Measurements from ENCODE around the gene AGBL4.
"Not testable (repeated sequence)": the region's sequence is repeated elsewhere in the genome, so short reads cannot be mapped to it uniquely, and the experiment has no call there.

AGBL4 gene

GRCh38 chr1:49306507-49307070, 717.2 kb downstream of the AGBL4 start:
- no peak for DNase-seq (ENCODE audit: low read depth)

- DNase-seq (ENCODE audit: low read depth), result not testable (repeated sequence)
These were observed 721.4 kb downstream of the AGBL4 start for GRCh38 chr1:49302400-49302799.

- no peak for DNase-seq (ENCODE audit: low read depth)
These were observed 725.5 kb downstream of the AGBL4 start for GRCh38 chr1:49298304-49298703.

GRCh38 chr1:49297783-49298182, 726.0 kb downstream of the AGBL4 start:
- no peak for DNase-seq (ENCODE audit: low read depth)

- no peak for DNase-seq (ENCODE audit: low read depth)
These were observed 729.2 kb downstream of the AGBL4 start for GRCh38 chr1:49294539-49294938.

GRCh38 chr1:49293016-49293415, 730.7 kb downstream of the AGBL4 start:
- DNase-seq (ENCODE audit: low read depth), result no peak

- not testable (repeated sequence) for DNase-seq (ENCODE audit: low read depth)
These were observed 766.3 kb downstream of the AGBL4 start for GRCh38 chr1:49257211-49258049.

- DNase-seq (ENCODE audit: low read depth), result no peak
These were observed 770.8 kb downstream of the AGBL4 start for GRCh38 chr1:49252917-49253316.

GRCh38 chr1:49251019-49251784, 772.6 kb downstream of the AGBL4 start:
- no peak for DNase-seq (ENCODE audit: low read depth)

GRCh38 chr1:49240709-49241221, 783.0 kb downstream of the AGBL4 start:
- no peak for DNase-seq (ENCODE audit: low read depth)

- no peak for DNase-seq (ENCODE audit: low read depth)
These were observed 788.8 kb downstream of the AGBL4 start for GRCh38 chr1:49234988-49235387.

GRCh38 chr1:49229555-49229954, 794.2 kb downstream of the AGBL4 start:
- DNase-seq (ENCODE audit: low read depth), result no peak

GRCh38 chr1:49226758-49227157, 797.0 kb downstream of the AGBL4 start:
- DNase-seq (ENCODE audit: low read depth), result no peak

GRCh38 chr1:49225464-49225863, 798.3 kb downstream of the AGBL4 start:
- no peak for DNase-seq (ENCODE audit: low read depth)

GRCh38 chr1:49213301-49213700, 810.5 kb downstream of the AGBL4 start:
- no peak for DNase-seq (ENCODE audit: low read depth)

- DNase-seq (ENCODE audit: low read depth), result no peak
These were observed 815.0 kb downstream of the AGBL4 start for GRCh38 chr1:49208712-49209111.

GRCh38 chr1:49204720-49205119, 819.0 kb downstream of the AGBL4 start:
- DNase-seq (ENCODE audit: low read depth), result no peak

GRCh38 chr1:49200738-49201137, 823.0 kb downstream of the AGBL4 start:
- no peak for DNase-seq (ENCODE audit: low read depth)

GRCh38 chr1:49199564-49199963, 824.2 kb downstream of the AGBL4 start:
- DNase-seq (ENCODE audit: low read depth), result no peak

GRCh38 chr1:49197081-49197480, 826.7 kb downstream of the AGBL4 start:
- no peak for DNase-seq (ENCODE audit: low read depth)

GRCh38 chr1:49190138-49190537, 833.6 kb downstream of the AGBL4 start:
- DNase-seq (ENCODE audit: low read depth), result no peak

GRCh38 chr1:49187056-49187455, 836.7 kb downstream of the AGBL4 start:
- DNase-seq (ENCODE audit: low read depth), result no peak

Data from activated gamma-delta T cell treated with anti-CD3 and anti-CD28 coated beads, Interleukin-2, amount 50 U/mL, for 16 hours (primary cell).